Measurements from ENCODE around the gene DNAJB12.

DNAJB12 gene

GRCh38 chr10:72337039-72337629, 17.6 kb downstream of the DNAJB12 start:
- in situ Hi-C loops (cut with MboI; ENCODE audit: low pct_unique_long_range_greater_than_20kb, low sequenced_read_pairs, unreplicated experiment), result loop anchor here (10.0 to 25.0 kb wide), 3 partner anchors 82 to 400 kb away; no protein-coding TSS in a partner anchor
- peak; percentile 52 for DNase-seq (ENCODE audit: low spot score)
- TF ChIP-seq, protein P1, sequence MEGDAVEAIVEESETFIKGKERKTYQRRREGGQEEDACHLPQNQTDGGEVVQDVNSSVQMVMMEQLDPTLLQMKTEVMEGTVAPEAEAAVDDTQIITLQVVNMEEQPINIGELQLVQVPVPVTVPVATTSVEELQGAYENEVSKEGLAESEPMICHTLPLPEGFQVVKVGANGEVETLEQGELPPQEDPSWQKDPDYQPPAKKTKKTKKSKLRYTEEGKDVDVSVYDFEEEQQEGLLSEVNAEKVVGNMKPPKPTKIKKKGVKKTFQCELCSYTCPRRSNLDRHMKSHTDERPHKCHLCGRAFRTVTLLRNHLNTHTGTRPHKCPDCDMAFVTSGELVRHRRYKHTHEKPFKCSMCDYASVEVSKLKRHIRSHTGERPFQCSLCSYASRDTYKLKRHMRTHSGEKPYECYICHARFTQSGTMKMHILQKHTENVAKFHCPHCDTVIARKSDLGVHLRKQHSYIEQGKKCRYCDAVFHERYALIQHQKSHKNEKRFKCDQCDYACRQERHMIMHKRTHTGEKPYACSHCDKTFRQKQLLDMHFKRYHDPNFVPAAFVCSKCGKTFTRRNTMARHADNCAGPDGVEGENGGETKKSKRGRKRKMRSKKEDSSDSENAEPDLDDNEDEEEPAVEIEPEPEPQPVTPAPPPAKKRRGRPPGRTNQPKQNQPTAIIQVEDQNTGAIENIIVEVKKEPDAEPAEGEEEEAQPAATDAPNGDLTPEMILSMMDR (IDR thresholded peaks at IDR 0.05; ENCODE audit: extremely low read depth, insufficient read depth, missing control alignments), result peak; percentile 95

- TF ChIP-seq, protein P1 (IDR thresholded peaks at IDR 0.05; ENCODE audit: extremely low read depth, insufficient read depth, missing control alignments), result no peak
- no peak for DNase-seq (ENCODE audit: low spot score)
- in situ Hi-C loops (cut with MboI; ENCODE audit: low pct_unique_long_range_greater_than_20kb, low sequenced_read_pairs, unreplicated experiment), result loop anchor here (10.0 to 25.0 kb wide), 3 partner anchors 82 to 399 kb away; no protein-coding TSS in a partner anchor
Observed at GRCh38 chr10:72336259-72337038, 18.3 kb downstream of the DNAJB12 start.

DNA sequence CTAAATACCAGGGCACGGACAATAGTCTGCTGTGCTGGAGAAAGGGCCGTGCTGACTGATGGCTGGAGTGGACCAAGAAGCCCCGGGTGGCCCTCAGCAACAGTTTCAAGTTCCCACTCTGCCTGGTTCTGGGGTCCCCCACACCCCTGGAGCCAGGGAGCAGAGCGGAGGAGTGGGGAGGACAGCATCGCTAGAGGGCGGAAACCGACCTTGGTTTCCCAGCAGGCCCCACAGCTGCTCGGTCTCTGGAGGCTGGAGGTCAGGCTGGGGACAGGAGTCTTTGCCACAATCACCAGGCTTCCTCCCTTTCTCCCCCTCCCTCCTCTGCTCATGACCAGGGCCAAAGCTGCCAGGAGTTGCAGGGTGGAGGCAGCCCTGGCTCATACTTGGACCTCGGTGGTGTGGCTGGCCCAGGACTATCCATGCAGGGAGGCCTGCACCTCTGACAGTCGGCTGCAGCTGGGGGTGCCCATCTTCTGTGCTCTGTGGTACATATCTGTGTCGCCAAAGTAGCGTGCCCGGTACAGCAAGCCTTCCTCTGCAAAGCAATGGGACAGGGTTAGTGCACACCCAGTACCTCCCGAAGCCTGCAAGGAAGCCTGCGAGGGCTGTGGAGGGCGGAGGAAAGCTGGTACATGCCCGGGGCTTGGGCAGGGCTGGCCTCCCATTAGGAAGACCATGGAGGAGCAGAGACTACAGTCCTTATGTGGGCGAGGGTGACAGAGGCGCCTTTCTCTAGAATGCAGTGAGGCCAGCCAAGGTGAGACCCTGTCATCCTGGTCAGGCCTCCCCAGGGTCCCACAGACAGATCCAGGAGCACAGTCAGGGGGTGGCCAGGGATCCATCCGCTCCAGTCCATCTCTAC, 19.1 kb downstream of the DNAJB12 start:
- TF ChIP-seq, protein P1 (IDR thresholded peaks at IDR 0.05; ENCODE audit: extremely low read depth, insufficient read depth, missing control alignments), result peak; percentile 18
- in situ Hi-C loops (cut with MboI; ENCODE audit: low pct_unique_long_range_greater_than_20kb, low sequenced_read_pairs, unreplicated experiment), result loop anchor here (10.0 to 25.0 kb wide), 3 partner anchors 81 to 398 kb away; no protein-coding TSS in a partner anchor
- DNase-seq (ENCODE audit: low spot score), result peak; percentile 57

- DNase-seq (ENCODE audit: low spot score), result peak; percentile 69
- in situ Hi-C loops (cut with MboI; ENCODE audit: low pct_unique_long_range_greater_than_20kb, low sequenced_read_pairs, unreplicated experiment), result loop anchor here (10.0 to 25.0 kb wide), 3 partner anchors 80 to 398 kb away; no protein-coding TSS in a partner anchor
Observed at GRCh38 chr10:72334825-72335393, 19.8 kb downstream of the DNAJB12 start.

GRCh38 chr10:72334196-72334824, 20.4 kb downstream of the DNAJB12 start:
- no peak for DNase-seq (ENCODE audit: low spot score)
- in situ Hi-C loops (cut with MboI; ENCODE audit: low pct_unique_long_range_greater_than_20kb, low sequenced_read_pairs, unreplicated experiment), result loop anchor here (10.0 to 25.0 kb wide), 3 partner anchors 80 to 397 kb away; no protein-coding TSS in a partner anchor
- TF ChIP-seq, protein P1 (IDR thresholded peaks at IDR 0.05; ENCODE audit: extremely low read depth, insufficient read depth, missing control alignments), result no peak

More at GRCh38 chr10:72334825-72335393, 19.8 kb downstream of the DNAJB12 start:
- TF ChIP-seq, protein P1 (IDR thresholded peaks at IDR 0.05; ENCODE audit: extremely low read depth, insufficient read depth, missing control alignments), result peak; percentile 39

Data from GM13977 (cell line).